Smooth muscle cell of the brain vasculature (primary cell): ENCODE measurements around the gene ASB6.

ENCODE experiments used
- DNase-seq: peaks from one replicate; pipeline ENCODE4 v3.0.0-alpha.2; 2012; ENCODE audit warnings: low read depth, low spot score

Gene ASB6

DNA sequence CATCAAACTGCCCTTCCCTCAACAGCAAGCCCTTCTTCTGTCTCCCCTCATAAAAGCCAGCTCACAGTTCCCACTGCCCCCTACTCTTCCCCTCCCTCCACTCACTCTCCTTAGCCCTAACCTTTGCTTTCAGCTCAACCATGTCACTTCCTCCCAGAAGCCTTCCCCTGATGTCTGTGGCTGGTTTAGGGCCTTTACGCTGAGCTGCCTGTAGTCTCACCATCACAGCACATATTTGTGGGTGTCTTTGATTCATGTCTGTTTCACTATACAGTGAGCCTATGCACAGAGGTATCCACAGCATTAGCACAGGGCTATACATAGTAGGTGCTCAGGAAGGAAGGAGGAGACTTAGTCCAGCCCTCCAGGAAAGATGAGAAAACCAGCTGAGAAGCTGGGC lies 55.7 kb downstream of the ASB6 start:
- no peak for DNase-seq

DNA sequence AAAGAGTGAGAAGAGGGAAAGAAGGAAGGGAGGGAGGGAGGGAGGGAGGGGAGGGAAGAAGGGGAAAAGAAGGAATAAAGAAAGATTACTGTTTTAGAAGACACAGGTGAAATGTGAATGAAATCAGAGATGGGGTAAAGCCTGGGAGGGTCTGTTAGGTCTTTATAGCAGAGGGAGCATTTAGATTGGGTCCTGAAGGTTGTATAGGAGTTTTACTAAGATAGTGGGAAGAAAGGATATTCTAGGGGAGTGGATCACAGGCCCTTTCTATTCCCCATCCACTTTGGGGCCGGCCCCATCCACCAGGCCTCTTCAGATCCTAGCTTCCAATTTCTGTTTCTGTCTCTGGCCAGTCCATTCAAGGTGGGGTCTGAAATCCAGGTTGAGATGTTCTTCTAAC lies 56.6 kb downstream of the ASB6 start:
- no peak for DNase-seq
